NCI-H1092 treated with DMSO at 0.1 percent for 48 hours (cell line): ENCODE data around the gene HSD17B3.
"Not testable (repeated sequence)": the region's sequence is repeated elsewhere in the genome, so short reads cannot be mapped to it uniquely, and the experiment has no call there.

Experiments
- DNase-seq: peaks from one replicate; lab custom pipeline; 2025; lab: John Stamatoyannopoulos, UW

The HSD17B3 gene

DNA sequence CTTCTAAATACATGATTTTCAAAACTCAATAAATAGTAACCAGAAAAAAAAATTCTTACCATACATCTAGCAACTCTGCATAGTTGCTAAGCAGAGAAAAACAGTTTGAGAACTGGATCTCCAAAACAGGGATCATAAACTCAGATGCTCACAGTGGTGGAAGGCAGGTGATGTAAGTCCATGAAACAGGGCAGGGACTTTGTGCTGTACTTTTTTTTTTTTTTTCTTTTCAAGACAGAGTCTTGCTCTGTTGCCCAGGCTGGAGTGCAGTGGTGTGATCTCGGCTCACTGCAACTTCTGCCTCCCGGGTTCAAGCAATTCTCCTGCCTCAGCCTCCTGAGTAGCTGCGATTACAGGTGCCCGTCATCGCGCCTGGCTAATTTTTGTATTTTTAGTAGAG is 5.0 kb upstream of the HSD17B3 start:
- not testable (repeated sequence) for DNase-seq

DNA sequence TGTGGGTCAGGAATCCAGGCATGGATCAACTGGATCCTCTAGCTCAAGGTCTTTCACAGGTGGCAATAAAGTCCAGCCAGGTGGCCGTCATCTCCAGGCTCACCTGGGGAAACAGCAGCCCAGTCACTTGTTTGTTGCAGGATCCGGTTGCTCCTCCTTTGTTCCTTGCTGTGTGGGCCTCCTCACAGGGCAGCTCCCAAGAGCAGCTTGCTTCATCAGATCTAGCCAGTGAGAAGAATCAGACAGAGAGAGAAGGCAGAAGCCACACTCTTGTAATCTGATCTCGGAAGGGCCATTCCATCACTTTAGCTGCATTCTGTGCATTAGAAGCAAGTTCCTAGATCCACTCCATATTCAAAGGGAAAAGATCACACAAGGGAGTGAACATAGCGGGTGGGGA is 3.2 kb upstream of the HSD17B3 start:
- DNase-seq, result no peak

DNA sequence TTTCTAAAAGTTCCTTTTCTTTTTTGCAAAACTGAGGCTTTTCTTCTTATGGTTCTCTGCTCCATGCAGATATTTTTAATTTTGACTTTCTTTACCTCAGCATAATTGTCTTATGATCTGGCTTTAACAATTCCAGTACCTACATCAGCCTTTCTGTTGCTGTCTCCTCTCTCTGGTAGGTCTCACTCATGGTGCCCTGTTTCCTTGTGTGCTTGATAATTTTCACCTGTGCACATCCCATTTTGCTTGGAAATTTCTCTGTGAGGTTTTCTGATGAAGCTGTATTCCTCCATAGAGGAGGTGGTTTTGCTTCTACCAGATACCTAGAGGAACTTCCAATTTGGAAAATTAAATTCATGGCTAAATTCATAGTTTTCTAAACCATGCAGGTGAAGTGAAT is 2.3 kb upstream of the HSD17B3 start:
- no peak for DNase-seq

DNA sequence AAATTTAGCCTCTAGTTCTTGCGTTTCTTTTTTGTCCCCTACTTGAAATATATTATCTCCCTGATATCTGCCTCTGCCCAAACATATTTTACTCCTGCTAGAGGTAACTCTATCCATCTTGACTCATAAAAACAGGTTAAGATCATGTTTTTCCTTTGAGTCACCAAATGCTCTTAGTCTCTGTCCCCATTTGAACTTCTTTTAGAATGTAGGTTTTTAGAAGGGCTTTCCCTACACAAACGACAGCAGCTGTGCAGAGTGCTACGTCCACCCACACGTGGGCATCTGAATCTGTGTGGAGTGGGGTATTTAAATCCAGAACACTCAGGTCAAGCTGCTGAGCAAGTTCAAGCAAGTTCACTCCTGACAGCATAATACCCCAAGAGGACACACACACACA is 2.2 kb downstream of the HSD17B3 start:
- DNase-seq, result no peak

DNA sequence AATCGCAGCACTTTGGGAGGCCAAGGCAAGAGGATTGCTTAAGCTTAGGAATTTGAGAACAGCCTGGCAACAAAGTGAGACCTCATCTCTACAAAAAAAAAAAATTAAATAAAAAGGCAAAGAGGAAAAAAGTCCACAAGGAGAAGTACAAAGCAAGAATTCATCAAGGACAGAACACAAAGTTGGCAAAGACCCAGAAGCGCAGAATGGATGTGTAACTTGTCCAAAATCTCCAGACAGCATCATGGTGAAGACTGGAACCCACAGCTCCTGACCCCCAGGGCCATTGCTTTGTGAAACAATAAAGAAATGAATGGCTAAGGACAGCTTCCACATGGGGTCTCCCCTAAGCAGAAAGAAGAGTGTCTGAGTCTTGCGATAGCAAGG is 7.8 kb downstream of the HSD17B3 start:
- no peak for DNase-seq

DNA sequence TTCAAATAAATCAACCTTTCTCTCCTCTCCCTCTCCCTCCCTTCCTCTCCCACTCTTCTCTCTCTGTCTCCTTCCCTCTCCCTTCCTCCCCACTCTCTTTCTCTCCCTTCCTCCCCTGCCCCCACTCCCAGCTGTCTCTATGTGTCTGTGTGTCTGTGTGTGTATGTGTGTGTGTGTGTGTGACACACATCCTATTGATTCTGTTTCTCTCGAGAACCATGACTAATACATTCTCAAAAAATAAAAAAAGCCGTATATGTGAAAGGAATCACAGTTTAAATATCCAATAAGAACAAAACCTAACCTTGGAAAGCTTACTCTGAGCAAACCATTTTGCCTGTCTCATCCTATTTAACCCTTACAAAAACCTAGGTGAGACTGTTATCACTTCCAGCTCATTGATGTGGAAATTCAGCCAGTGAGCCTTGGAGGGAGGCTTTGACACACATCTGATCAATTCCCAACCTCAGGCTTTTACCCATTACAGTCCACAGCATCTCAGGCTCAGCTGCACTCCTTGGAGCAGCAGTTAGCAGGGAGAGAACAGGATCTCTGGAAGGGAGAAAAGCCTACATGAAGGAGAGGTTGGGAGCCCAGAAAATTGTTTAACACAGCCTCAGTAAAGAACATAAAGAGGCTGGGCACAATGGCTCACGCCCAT is 8.3 kb downstream of the HSD17B3 start:
- no peak for DNase-seq

DNA sequence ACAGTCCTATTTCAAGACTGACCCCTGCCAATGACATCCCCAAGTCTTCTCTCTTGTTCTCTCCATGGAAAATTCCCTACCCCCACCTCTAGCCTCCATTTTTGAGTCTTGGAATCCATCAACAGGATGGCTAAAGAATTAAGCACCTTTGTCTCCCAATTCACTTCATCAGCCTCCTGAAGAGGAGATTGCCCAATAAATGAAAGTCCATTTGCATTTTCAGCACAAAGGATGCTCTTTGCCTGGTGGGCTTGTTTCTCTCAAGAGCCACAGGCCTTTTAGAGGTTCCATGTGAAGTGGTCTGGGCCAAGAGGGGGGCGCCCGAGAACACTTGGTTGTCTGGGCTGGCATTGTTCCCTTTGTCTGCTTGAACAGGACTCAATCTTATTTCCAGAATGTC is 12.6 kb downstream of the HSD17B3 start:
- no peak for DNase-seq

DNA sequence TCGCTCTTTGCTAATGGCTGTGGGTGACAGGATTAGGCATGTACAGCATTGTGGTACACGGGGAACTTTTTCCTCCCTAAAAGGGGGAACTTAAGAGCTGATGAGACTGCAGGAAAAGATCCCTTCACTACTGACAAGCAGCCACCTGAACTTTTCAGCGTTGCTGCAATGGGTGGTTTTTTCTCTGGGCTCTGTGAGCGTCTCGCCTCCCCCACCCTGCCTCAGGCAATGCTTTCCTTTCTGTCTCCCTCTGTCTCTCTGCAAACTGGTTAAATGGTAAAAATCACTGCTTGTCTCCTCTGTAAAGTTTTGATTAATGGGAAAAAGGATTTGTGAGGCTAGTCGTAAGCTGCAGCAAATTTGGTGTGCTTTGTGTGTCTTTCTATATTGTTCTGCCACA is 20.3 kb downstream of the HSD17B3 start:
- no peak for DNase-seq

DNA sequence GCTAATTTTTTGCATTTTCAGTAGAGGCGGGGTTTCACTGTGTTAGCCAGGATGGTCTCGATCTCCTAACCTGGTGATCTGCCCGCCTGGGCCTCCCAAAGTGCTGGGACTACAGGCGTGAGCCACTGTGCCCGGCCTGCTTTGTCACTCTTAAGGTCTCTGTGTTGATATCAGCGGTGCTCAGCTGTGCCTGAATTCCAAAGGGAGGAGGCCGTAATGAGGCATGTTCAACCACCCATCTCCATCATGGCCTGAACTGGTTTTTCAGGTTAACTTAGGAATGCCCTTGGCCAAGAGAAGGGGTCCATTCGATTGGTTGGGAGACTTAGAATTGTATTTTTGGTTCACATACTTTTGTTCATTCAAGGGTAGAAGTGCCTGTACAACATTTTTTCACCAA is 22.0 kb downstream of the HSD17B3 start:
- DNase-seq, result no peak

DNA sequence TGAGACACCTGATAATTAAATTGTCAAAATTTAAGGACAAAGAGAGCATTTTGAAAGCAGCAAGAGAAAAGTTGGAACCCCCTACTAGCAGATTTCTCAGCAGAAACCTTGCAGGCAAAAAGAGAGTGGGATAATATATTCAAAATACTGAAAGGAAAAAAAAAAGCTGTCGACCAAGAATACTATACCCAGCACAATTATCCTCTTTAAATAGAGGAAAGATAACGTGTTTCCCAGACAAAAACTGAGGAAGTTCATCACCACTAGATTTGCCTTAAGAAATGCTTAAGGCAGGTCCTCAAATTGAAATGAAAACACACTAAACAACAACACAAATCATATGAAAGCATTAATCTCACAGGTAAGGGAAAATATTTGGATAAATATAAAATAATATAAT is 27.0 kb downstream of the HSD17B3 start:
- DNase-seq, result no peak

DNA sequence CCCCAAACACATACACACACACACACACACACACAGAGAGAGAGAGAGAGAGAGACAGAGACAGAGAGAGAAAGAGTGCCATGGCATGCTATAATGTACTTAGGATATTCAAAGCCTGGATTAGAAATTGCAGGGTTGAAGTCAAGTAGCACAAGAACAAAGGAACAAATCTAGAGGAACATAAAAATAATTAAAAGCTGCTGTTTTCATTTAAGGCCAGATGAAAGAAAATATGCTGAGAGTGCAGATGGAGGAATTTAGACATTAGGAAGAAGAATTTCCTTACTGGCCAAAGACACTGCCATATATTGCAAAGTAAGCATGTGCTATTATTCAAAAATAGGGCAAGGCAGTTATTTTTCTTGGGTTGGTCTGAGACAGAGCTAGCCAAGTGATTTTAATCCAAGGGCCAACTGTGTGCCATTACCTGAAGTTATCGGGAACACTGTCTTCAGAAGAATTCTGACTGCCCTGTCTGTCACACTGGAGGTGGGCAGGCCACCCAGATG is 31.7 kb downstream of the HSD17B3 start:
- no peak for DNase-seq

DNA sequence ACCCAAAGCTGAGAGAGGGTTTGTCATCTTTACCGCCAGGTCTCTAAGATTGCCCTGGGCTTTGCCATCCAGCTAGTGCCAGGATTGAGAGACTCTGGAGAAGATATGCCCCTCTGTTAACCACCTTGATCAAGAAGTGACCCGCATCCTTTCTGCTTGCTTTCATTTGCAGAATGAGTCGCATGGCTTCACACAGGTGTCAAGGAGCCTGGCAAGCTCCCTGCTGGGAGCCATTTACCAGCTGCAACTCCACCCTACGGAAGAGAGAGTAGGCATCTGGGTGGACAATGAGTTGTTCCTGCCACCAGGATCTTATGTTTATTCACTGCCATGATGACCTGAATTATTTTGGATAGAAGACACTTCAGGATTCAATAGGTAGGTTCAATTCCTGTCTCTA is 43.0 kb downstream of the HSD17B3 start:
- no peak for DNase-seq

DNA sequence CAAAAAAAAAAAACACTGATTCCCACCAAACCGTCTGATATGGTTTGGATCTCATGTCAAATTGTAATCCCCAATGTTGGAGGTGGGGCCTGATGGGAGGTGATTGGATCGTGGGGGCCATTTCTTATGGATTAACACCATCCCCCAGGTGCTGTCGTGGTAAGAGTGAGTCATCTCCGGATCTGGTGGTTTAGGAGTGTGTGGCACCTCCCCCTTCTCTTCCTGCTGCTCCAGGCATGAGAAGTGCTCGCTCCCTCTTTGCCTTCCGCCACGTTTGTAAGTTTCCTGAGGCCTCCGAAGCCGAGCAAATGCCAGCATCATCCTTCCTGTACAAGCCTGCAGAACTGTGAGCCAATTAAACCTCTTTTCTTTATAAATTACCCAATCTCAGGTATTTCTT is 45.2 kb downstream of the HSD17B3 start:
- DNase-seq, result no peak

DNA sequence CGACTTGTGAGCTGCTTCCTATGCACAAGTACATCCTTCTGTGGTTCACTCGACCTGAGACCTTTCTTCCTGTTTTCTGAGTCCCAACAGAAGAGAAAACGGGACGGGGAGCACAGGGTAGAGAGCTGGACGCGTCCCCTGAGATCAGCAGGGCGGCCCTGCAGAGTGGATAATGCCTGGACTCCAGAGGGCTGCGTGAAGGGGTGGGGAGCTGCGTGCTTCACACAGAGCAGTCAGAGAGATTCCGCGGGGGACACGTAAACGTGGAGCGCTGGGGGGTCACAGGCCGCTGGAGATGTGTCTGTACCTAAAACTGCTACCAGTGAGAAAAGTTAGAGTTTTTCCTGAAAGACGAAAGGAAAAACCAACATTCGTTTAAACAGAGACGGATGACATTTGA is 46.3 kb downstream of the HSD17B3 start:
- DNase-seq, result no peak

DNA sequence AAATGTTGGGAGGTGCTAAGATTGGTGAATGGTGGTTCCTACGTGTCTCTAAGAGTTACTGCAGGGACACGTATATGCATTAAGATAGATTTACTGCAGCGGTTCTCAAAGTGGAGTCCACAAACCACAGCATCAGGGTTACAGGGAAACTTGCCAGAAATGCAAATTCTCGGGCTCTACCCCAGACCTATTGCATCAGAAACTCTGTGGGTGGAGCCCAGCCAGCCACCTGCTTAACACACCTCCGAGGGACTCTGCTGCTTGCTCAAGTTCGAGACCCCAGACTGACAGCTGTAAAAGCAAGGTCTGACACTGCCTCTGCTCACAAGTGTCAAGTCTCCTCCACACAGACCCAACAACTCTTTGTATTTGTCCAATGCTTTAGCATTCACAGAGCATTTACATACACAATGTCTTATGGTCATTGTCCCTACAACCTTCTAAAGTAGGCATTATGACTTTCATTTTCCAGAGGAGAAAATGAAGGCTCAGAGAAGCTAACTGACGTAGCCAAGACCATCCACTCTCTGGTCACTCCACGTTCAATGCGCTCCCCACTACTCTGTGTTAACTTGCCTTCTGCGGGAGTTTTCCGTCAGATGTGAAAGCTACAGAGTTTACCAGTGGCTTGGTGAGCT is 48.8 kb downstream of the HSD17B3 start:
- no peak for DNase-seq

DNA sequence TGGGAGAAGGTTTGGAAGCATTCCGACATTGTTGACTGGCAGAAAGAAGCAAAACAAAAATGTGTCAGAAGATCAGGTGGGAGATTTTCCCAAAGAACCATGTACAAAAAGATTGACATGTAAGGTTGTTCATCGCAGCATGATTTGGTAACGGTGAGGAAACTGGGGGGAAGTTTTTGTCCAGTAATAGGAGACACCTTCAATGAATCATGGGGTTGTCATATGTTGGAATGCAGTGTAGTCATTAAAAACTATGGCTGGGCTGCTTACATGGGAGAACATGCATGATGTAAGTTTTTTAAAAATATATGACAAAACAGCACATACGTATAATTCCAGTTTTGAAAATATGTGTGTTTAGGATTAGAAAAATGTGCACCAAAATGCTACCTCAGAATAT is 50.5 kb downstream of the HSD17B3 start:
- no peak for DNase-seq

DNA sequence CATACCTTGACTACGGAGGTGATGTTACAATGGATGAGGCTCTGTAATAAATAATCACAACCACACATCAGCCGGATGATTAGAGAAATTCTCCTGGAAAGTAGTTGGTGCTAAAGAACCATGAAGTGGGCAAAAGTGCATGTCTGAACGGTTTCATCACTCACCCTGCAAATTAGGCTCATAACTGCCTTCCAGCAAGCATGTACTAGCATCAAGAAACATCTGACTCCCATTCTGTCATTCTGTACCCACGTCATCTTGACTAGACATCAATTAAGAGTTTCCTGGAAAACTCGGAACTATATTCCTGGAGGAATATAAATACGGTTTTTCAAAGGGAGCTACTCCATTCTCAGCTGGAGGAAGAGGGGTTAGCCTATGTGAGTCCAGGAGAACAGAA is 52.2 kb downstream of the HSD17B3 start:
- no peak for DNase-seq

DNA sequence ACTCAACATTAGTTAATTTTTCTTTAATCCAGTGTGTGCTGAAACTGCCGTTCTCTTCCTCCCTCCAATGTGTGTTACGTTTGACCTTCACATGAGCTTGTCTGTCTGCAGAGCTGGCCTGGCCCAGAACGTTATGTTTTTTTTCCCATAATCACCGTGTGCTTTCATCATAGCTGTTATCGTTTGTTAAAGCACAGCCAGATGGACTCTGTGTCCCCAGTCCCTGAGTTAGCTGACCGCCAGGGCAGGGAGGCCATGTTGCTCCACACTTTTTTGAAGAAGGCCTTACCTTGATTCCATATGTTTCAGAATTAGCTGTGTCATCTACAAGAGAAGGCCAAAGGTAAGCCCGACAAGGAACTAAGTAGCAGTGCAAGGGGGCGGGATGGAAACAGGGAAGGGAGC is 55.7 kb downstream of the HSD17B3 start:
- DNase-seq, result no peak

DNA sequence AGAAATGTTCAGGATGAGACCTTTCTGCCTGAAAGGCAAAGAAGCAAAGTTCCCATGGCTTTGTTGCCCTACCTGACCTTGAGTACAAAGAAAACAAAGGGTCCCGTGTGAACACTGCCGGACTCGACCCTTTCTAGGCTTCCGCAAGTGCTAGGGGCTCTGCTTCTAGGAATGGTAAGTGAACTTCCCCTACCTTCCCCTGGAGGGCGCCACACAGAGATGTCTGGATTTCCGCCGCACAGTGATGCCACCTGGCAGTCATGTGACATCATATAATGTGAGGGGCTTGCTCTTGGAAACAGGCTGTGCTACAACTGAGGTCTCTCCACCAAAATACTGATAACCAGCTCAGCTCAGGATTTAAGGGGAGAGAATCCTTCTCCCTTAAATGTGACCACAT is 56.6 kb downstream of the HSD17B3 start:
- no peak for DNase-seq

DNA sequence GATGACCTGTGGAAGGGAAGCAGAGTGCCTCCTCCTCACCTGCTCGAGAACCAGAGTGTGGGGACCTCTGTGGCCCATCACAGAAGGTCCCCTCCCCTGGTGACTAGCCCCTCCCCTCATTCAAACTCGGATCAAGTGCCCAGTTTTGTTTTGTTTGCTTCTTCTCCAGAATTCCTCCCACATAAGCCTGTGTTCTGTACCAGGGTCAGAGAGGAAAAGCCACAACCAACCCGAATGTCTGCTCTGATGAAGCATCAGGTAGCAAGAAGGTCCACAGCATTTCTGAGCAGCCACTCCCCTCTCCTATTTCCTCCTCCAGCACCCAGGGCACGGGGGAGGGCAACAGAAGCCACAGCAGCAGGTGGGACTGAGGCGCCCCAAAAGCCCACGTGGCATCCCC is 58.2 kb downstream of the HSD17B3 start:
- no peak for DNase-seq

DNA sequence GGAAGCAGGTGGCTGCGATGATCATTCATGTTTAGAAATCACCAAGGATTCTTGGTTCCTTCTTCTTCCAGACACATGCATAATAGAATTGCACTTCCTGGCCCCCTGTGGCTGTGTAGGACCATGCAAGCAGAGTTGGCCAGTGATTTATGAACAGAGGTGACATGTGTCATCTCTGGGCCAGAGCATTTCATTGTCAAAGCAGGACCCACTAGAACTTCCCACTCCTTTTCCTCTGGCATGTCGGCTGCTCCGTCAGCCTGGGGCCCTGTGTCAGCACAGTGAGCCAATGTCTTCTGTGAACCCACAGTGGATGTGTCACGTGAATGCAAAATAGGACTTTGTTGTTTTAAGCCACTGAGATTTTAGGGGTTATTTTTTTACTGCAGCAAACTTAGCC is 59.2 kb downstream of the HSD17B3 start:
- DNase-seq, result no peak

DNA sequence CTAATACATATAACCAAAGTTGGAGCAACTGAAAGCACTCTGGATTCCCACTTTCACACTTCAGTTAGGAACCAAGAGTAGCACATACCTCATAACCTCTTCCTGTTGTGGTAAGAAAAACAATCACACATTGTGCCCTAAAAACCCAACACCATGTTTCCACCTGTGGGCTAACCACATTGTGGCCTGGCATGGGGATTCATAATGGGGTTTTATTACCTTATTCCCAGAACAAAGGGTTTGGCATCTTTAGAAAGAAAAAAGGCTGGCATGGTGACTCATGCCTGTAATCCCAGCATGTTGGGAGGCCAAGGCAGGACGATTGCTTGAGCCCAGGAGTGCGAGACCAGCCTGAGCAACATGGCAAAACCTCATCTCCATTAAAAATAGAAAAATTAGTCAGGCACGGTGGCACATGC is 60.6 kb downstream of the HSD17B3 start:
- DNase-seq, result no peak

DNA sequence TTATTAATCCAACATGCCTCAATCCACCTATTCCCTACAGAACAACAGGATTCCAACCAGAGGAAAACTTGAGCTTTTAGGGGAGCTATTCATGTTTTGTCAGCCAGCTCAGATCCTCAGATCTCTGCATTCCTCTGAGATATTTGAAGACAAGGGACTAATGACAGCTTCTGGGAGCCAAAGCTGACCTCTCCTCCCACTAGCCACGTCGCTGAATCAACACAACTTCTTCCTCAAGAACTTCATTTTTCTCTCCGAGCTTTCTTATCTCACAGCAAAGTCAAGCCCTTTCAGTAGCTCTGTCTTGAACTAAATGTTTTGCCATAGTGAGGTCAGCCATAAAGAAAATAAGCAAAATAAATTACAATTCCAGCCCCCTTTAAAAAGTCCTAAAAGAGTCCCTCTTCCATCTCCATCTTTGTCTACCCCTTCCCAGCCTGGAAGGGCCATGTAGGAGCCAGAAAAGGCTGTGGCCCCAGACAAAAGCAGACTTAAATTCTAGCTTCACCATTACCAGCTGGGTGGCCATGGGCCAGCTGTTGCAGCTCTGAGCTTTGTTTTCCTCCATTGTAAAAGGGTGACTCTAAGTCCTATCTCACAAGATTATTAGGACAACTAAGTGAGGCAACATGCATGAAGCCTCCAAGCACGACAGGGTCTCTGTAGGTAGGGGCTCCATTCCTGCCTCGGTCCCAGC is 65.0 kb downstream of the HSD17B3 start:
- no peak for DNase-seq
